Keratinocyte (primary cell): ENCODE measurements around the gene PRR29. TPM values are rescaled to one million over a fixed set of nuclear protein-coding genes. Genes with fewer than 3 reads are reported as not detected.

Experiments
- DNase-seq: peaks from one replicate; pipeline ENCODE4 v3.0.0-alpha.2; 2011; ENCODE audit warnings: low read depth, missing footprints, low spot score
- FAIRE-seq: peaks from 2 replicates; lab custom pipeline; 2011; peaks lifted over from hg19 to GRCh38; lab: Jason Lieb, UNC
- H2AFZ ChIP-seq: 2 replicates; pipeline ENCODE4 v1.6.0; 2012; ENCODE audit warnings: low read length, control low read depth, inconsistent platforms; ENCODE audit not compliant: control insufficient read depth
- H3K27ac ChIP-seq: 2 replicates; pipeline ENCODE4 v1.5.1; 2011; ENCODE audit warnings: low read length; ENCODE audit not compliant: control insufficient read depth, insufficient read depth
- H3K27me3 ChIP-seq: 3 replicates; pipeline ENCODE4 v1.6.0; 2011; ENCODE audit warnings: low read length; ENCODE audit not compliant: control insufficient read depth, insufficient read depth; ENCODE audit errors: extremely low read depth
- H3K36me3 ChIP-seq, 2 experiments: 2 replicates in 1 of 2; 3 replicates in 1 of 2; pipeline ENCODE4 v1.5.1; 2011; ENCODE audit warnings: low read length in 2 of 2, mild to moderate bottlenecking in 1 of 2; ENCODE audit not compliant: control insufficient read depth in 2 of 2, insufficient read depth in 2 of 2; ENCODE audit errors: extremely low read depth in 1 of 2
- H3K4me1 ChIP-seq: 3 replicates; pipeline ENCODE4 v1.5.1; 2011; ENCODE audit warnings: low read length; ENCODE audit not compliant: control insufficient read depth, insufficient read depth; ENCODE audit errors: extremely low read depth
- H3K4me2 ChIP-seq: 3 replicates; pipeline ENCODE4 v1.6.0; 2011; ENCODE audit warnings: low read depth, low read length; ENCODE audit not compliant: control insufficient read depth, insufficient read depth; ENCODE audit errors: extremely low read depth
- H3K4me3 ChIP-seq, 3 experiments: fragments of 200-600 bp in 1 of 3; sonication (generic) in 1 of 3; 2 replicates in 2 of 3; 3 replicates in 1 of 3; pipeline ENCODE4 v1.5.1; 2011 to 2016; ENCODE audit warnings: low read length in 3 of 3, mild to moderate bottlenecking in 3 of 3, control low read depth in 2 of 3, inconsistent platforms in 1 of 3, low read depth in 1 of 3, mixed read lengths in 1 of 3, mixed run types in 1 of 3, moderate library complexity in 1 of 3; ENCODE audit not compliant: control insufficient read depth in 2 of 3, insufficient read depth in 2 of 3; ENCODE audit errors: extremely low read depth in 1 of 3
- H3K79me2 ChIP-seq: 2 replicates; pipeline ENCODE4 v1.6.0; 2012; ENCODE audit warnings: low read length; ENCODE audit not compliant: control insufficient read depth, insufficient read depth
- H3K9ac ChIP-seq: 3 replicates; pipeline ENCODE4 v1.6.0; 2011; ENCODE audit warnings: low read length; ENCODE audit not compliant: control insufficient read depth, insufficient read depth; ENCODE audit errors: extremely low read depth
- H3K9me1 ChIP-seq: 3 replicates; pipeline ENCODE4 v1.6.0; 2011; ENCODE audit warnings: low read length; ENCODE audit not compliant: control insufficient read depth, insufficient read depth; ENCODE audit errors: extremely low read depth
- H3K9me3 ChIP-seq: 2 replicates; pipeline ENCODE4 v1.5.1; 2012; ENCODE audit warnings: low read depth, low read length; ENCODE audit not compliant: control insufficient read depth
- H4K20me1 ChIP-seq: 3 replicates; pipeline ENCODE4 v1.6.0; 2011; ENCODE audit warnings: low read length; ENCODE audit not compliant: control insufficient read depth, insufficient read depth; ENCODE audit errors: extremely low read depth
- EZH2 ChIP-seq: IDR thresholded peaks from one replicate; pipeline ENCODE4 v1.6.1; 2012; ENCODE audit warnings: inconsistent platforms, mild to moderate bottlenecking, low read length, moderate library complexity
- dilution Hi-C: fragments of 300-500 bp; cut with MboI; formaldehyde crosslinking; loops from one replicate; pipeline ENCODE4 v1.7.0; 2020; ENCODE audit warnings: low sequenced_read_pairs; ENCODE audit not compliant: extremely low pct_ligation_motif_present
- polyA plus RNA-seq, 5 experiments: library from polyadenylated mRNA; depleted of rRNA in 3 of 5; stranded (reverse) in 3 of 5; stranded (forward) in 1 of 5; unstranded in 1 of 5; fragments of >200 nt; gene quantifications; 1 replicate in 1 of 5; 2 replicates in 3 of 5; 3 replicates in 1 of 5; pipeline versions ENCODE4 v1.2.1 to v1.2.3, GENCODE V29; 2011 to 2012; ENCODE audit warnings: missing spikeins in 2 of 5, low read depth in 1 of 5, low replicate concordance in 1 of 5
- TF ChIP-seq, protein P1 (sequence below), 3 experiments: IDR thresholded peaks in 1 of 3; conservative IDR thresholded peaks in 1 of 3; optimal IDR thresholded peaks in 1 of 3; 2 replicates in 2 of 3; 3 replicates in 1 of 3; pipeline versions ENCODE3 to v1.5.1; 2011; ENCODE audit warnings: low read length in 3 of 3, mild to moderate bottlenecking in 3 of 3, moderate library complexity in 2 of 3, control low read depth in 1 of 3, inconsistent platforms in 1 of 3; ENCODE audit not compliant: insufficient read depth in 2 of 3; ENCODE audit errors: extremely low read depth in 1 of 3

The PRR29 gene
- polyA plus RNA-seq, 1 donor (not counting 4 experiments of a cell fraction or from before 2014, with no cell fraction given) = 0.01 TPM

DNA sequence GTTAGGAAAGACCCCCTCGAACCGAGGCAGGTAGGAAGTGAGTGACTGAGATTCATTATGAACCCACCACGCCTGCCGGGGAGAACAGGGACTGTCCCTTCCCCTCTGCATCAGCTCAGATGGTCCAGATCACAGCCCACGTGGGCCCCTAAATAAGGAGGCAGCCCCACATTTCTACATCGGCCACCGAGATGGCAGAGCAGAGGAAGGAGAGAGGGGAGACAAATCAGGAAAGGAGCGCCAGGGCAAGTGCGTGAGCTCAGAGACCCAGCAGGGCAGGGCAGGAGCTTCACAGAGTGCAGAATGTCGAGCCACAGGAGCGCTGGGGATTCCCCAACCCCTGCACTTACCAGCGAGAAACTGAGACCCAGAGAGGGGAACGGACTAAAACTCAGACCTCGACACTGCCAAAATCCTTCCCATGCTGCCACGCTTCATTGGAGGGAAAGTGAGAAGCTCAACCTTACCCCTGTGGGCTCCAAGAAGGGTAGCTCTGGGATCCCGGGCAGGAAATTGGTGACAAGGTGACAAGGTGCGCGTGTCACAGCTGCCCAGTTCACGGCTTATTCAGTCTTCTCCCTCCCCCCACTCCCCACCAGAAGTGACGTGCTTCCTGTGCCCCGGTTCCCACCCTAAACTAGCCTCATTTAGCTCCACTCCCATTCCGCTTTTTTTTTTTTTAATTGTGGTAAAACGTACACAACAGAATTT lies 22.1 kb downstream of the PRR29 start, which contains the start of gene ICAM2:
ICAM2 (minus strand) TSS at position 578 of the 711 bp plus-strand sequence. CDS start 13,942 bp downstream, outside the sequence.
- DNase-seq (no peak), FAIRE-seq (no peak)
- no peaks in the 10 kb centered on the region for H3K36me3 ChIP-seq
- H3K27ac ChIP-seq = no peak within 1 kb of the TSS
- H3K9me1 ChIP-seq = no peaks in the 10 kb centered on the region
- H3K9ac ChIP-seq = no peak within 1 kb of the TSS
- no peak within 1 kb of the TSS for H3K4me3 ChIP-seq
- H3K27me3 ChIP-seq = no peaks in the 10 kb centered on the region
- dilution Hi-C loops = no loop called here
- H3K4me2 ChIP-seq = no peak within 1 kb of the TSS
- no peak within 1 kb of the TSS for H2AFZ ChIP-seq
- H3K4me1 ChIP-seq = no peaks in the 10 kb centered on the region
- no peaks in the 10 kb centered on the region for H3K9me3 ChIP-seq
- H3K79me2 ChIP-seq = no peaks in the 10 kb centered on the region
- TF ChIP-seq, protein P1, sequence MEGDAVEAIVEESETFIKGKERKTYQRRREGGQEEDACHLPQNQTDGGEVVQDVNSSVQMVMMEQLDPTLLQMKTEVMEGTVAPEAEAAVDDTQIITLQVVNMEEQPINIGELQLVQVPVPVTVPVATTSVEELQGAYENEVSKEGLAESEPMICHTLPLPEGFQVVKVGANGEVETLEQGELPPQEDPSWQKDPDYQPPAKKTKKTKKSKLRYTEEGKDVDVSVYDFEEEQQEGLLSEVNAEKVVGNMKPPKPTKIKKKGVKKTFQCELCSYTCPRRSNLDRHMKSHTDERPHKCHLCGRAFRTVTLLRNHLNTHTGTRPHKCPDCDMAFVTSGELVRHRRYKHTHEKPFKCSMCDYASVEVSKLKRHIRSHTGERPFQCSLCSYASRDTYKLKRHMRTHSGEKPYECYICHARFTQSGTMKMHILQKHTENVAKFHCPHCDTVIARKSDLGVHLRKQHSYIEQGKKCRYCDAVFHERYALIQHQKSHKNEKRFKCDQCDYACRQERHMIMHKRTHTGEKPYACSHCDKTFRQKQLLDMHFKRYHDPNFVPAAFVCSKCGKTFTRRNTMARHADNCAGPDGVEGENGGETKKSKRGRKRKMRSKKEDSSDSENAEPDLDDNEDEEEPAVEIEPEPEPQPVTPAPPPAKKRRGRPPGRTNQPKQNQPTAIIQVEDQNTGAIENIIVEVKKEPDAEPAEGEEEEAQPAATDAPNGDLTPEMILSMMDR (optimal IDR thresholded peaks at IDR 0.05 in 1 of 3, IDR thresholded peaks at IDR 0.05 in 1 of 3, conservative IDR thresholded peaks at IDR 0.05 in 1 of 3; ENCODE audit: extremely low read depth in 1 of 3, insufficient read depth in 2 of 3, low read length in 3 of 3) = no peak
- TF ChIP-seq EZH2 = no peak
- H4K20me1 ChIP-seq = no peaks in the 10 kb centered on the region

DNA sequence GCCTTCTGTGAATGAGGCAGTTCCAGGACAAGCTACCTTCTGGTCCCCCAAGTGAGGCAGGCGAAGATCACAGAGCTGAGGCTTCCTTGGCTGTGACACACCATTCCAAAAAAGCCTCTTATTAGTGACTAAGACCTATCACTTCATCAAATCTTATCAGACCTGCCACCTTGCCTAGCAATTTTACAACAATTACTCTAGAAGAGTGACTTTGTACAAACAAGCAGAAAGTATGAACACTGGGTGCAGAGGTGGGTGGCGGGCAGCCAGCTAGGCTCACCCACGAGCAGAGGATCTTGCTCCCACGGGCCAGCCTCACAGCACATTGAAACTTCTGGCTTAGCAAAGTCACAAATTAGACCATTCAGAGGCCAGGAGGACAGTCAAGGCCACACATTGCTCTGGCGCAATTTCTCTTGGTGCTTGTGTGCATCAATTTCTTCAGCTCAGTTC lies 24.5 kb downstream of the PRR29 start:
- peaks cover 6% of the 10 kb centered on the region for H3K4me1 ChIP-seq
- H3K9me1 ChIP-seq = no peaks in the 10 kb centered on the region
- no peaks in the 10 kb centered on the region for H3K79me2 ChIP-seq
- dilution Hi-C loops = no loop called here
- TF ChIP-seq EZH2 = no peak
- TF ChIP-seq, protein P1 (optimal IDR thresholded peaks at IDR 0.05 in 1 of 3, IDR thresholded peaks at IDR 0.05 in 1 of 3, conservative IDR thresholded peaks at IDR 0.05 in 1 of 3; ENCODE audit: extremely low read depth in 1 of 3, insufficient read depth in 2 of 3, low read length in 3 of 3) = no peak
- no peak overlapping the region for H3K4me3 ChIP-seq
- DNase-seq = no peak
- H3K27me3 ChIP-seq = no peaks in the 10 kb centered on the region
- H3K4me2 ChIP-seq = no peak overlapping the region
- H3K36me3 ChIP-seq = no peaks in the 10 kb centered on the region
- no peak for FAIRE-seq
- H3K27ac ChIP-seq = no peak overlapping the region
- no peak overlapping the region for H2AFZ ChIP-seq
- no peak overlapping the region for H3K9ac ChIP-seq
- H3K9me3 ChIP-seq = no peaks in the 10 kb centered on the region
- no peaks in the 10 kb centered on the region for H4K20me1 ChIP-seq
